Measurements from ENCODE around the gene RAB5B.

DNA sequence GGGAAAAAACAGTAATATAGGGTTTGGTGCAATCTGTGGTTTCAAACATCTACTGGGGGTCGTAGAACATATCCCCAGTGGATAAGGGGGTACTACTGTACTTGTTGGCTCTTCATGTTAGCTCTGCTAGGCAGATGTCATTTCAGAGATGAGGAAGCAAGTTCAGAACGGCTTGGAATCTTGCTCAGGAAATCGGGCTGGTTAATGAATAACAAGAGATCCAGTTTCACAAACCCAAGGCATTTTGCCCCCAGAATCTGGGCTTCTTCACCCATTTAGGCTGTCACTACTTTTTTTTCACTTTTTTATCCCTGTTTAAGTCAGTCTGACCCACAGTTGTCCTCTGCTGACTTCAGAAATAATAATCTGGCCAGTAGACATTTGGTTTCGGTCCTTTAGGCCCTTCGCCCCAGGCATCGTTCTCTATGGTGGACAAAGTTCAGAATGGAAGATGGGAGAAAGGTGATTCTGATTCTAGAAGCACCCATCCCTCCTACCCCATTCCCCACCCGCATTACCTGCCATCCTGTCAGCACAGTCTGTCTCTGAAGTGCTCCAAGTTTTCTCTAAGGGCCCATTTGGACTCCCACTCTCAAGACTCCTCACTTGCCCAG, 27.7 kb downstream of the RAB5B start:
- TF ChIP-seq POLR2AphosphoS5 (IDR thresholded peaks at IDR 0.05): no peak
- TF ChIP-seq EP300 (IDR thresholded peaks at IDR 0.05): no peak
- TF ChIP-seq, protein P1, sequence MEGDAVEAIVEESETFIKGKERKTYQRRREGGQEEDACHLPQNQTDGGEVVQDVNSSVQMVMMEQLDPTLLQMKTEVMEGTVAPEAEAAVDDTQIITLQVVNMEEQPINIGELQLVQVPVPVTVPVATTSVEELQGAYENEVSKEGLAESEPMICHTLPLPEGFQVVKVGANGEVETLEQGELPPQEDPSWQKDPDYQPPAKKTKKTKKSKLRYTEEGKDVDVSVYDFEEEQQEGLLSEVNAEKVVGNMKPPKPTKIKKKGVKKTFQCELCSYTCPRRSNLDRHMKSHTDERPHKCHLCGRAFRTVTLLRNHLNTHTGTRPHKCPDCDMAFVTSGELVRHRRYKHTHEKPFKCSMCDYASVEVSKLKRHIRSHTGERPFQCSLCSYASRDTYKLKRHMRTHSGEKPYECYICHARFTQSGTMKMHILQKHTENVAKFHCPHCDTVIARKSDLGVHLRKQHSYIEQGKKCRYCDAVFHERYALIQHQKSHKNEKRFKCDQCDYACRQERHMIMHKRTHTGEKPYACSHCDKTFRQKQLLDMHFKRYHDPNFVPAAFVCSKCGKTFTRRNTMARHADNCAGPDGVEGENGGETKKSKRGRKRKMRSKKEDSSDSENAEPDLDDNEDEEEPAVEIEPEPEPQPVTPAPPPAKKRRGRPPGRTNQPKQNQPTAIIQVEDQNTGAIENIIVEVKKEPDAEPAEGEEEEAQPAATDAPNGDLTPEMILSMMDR (IDR thresholded peaks at IDR 0.05): no peak
- no peak for TF ChIP-seq POLR2A (IDR thresholded peaks at IDR 0.05; ENCODE audit: low read depth)

All from esophagus muscularis mucosa (tissue), 4 donors.